ENCODE results near the gene RWDD1.

DNA sequence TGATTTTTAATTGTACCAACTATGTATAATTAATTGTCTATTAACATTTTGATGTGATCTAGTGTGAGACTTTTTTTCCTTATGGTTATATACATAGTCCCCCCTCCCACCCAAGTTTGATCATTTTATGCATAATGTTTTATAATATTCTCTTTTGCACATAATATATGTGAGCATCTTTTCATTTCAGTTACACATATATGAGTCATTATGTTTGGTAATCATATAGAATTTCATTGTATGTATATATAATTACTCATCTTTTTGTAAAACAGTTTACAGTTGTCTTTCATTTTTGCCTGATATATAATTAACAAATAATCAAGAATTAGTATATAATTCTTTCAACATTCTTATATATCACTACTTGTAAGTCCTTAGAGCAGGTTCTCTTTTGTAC, 15.0 kb downstream of the RWDD1 start:
- TF ChIP-seq FOXM1 (IDR thresholded peaks at IDR 0.05; ENCODE audit: borderline replicate concordance) (no peak), SP1 (IDR thresholded peaks at IDR 0.05) (no peak), LEF1 (IDR thresholded peaks at IDR 0.05; ENCODE audit: borderline replicate concordance) (no peak), ELF4 (IDR thresholded peaks at IDR 0.05) (no peak), FOXA1 (IDR thresholded peaks at IDR 0.05) (no peak), SUZ12 (IDR thresholded peaks at IDR 0.05) (no peak), HDGF (IDR thresholded peaks at IDR 0.05; ENCODE audit: borderline replicate concordance) (no peak), BHLHE40 (IDR thresholded peaks at IDR 0.05; ENCODE audit: borderline replicate concordance) (no peak)

Measured in HEK293T (cell line).